GM12878 (cell line): Measurements from ENCODE around the gene SLC66A3. TPM values are rescaled to one million over a fixed set of nuclear protein-coding genes. Genes with fewer than 3 reads are reported as not detected.

ENCODE experiments used
- ATAC-seq: fragments of 200-7000 bp; cut with Tn5 transposase; 3 replicates; pipeline ENCODE4 v1.9.1; 2020; ENCODE audit warnings: mild to moderate bottlenecking, moderate library complexity
- BruUV-seq: library from RNA; stranded (reverse); fragments of 400-500 nt; replicated peaks from 2 replicates; lab custom pipeline; 2021; lab: Mats Ljungman, UMichigan
- CTCF ChIA-PET: fragments of 300-600 bp; sonication (Branson Sonifier 250); formaldehyde crosslinking; extraction: SDS; loops from one replicate; lab custom pipeline; 2021; ENCODE audit warnings: inconsistent platforms; lab: Yijun Ruan, JAX
- POLR2A ChIA-PET: fragments of 350-600 bp; formaldehyde crosslinking; extraction: SDS; loops from one replicate; lab custom pipeline; 2021; ENCODE audit warnings: inconsistent platforms; lab: Charles Lee
- RAD21 ChIA-PET: fragments of 300-600 bp; sonication (Branson Sonifier 250); formaldehyde crosslinking; loops from one replicate; lab custom pipeline; 2023; ENCODE audit warnings: antibody characterized with exemption; ENCODE audit not compliant: unreplicated experiment; lab: Charles Lee
- SMC1A ChIA-PET: fragments of 300-600 bp; sonication (Branson Sonifier 250); formaldehyde crosslinking; loops from one replicate; lab custom pipeline; 2023; ENCODE audit not compliant: unreplicated experiment, uncharacterized antibody; lab: Charles Lee
- DNase-seq: peaks from one replicate; pipeline ENCODE4 v3.0.0-alpha.2; 2011; ENCODE audit warnings: low read depth, low spot score
- FAIRE-seq: peaks from 3 replicates; lab custom pipeline; 2011; peaks lifted over from hg19 to GRCh38; lab: Jason Lieb, UNC
- H2AFZ ChIP-seq: 2 replicates; pipeline ENCODE4 v1.6.0; 2011; ENCODE audit warnings: low read depth, low read length, control low read depth; ENCODE audit not compliant: control insufficient read depth
- H3K27ac ChIP-seq: 2 replicates; pipeline ENCODE4 v1.5.1; 2011; ENCODE audit warnings: control low read depth; ENCODE audit not compliant: control insufficient read depth, insufficient read depth
- H3K27me3 ChIP-seq, 2 experiments: replicated peaks in 1 of 2; 2 replicates each; pipeline versions ENCODE4 v1.6.0 to v1.6.1; 2011; ENCODE audit warnings: low read length in 1 of 2; ENCODE audit not compliant: control insufficient read depth in 2 of 2, insufficient read depth in 2 of 2
- H3K36me3 ChIP-seq, 2 experiments: 2 replicates each; pipeline ENCODE4 v1.5.1; 2011; ENCODE audit warnings: low read length in 1 of 2; ENCODE audit not compliant: control insufficient read depth in 2 of 2, insufficient read depth in 2 of 2
- H3K4me1 ChIP-seq: 2 replicates; pipeline ENCODE4 v1.6.1; 2011; ENCODE audit warnings: mild to moderate bottlenecking, low read length, moderate library complexity, mixed read lengths; ENCODE audit not compliant: control insufficient read depth, insufficient read depth
- H3K4me2 ChIP-seq: 2 replicates; pipeline ENCODE4 v1.6.0; 2011; ENCODE audit warnings: control low read depth; ENCODE audit not compliant: control insufficient read depth, insufficient read depth
- H3K4me3 ChIP-seq: fragments of 200-600 bp; sonication (generic); 2 replicates; pipeline ENCODE4 v1.5.1; 2016
- H3K79me2 ChIP-seq: 2 replicates; pipeline ENCODE4 v1.6.0; 2011; ENCODE audit warnings: low read length; ENCODE audit not compliant: control insufficient read depth, insufficient read depth
- H3K9ac ChIP-seq: 2 replicates; pipeline ENCODE4 v1.8.0; 2011; ENCODE audit warnings: low read length, control low read depth, mixed read lengths; ENCODE audit not compliant: control insufficient read depth, insufficient read depth
- H3K9me3 ChIP-seq: replicated peaks from 3 replicates; pipeline ENCODE4 v1.5.1; 2011; ENCODE audit warnings: mild to moderate bottlenecking, low read length; ENCODE audit not compliant: control insufficient read depth, insufficient read depth
- H4K20me1 ChIP-seq: 2 replicates; pipeline ENCODE4 v1.6.0; 2011; ENCODE audit not compliant: control insufficient read depth, insufficient read depth
- HDAC6 ChIP-seq: fragments of 200-600 bp; sonication (generic); IDR thresholded peaks from one replicate; pipeline ENCODE4 v1.8.0; 2017; ENCODE audit warnings: antibody characterized with exemption; ENCODE audit not compliant: unreplicated experiment
- MYB ChIP-seq: fragments of 150-350 bp; IDR thresholded peaks from 2 replicates; pipeline ENCODE4 v1.6.1; 2014; ENCODE audit warnings: mild to moderate bottlenecking, low read depth, low read length, borderline replicate concordance
- NFIC ChIP-seq: IDR thresholded peaks from 2 replicates; pipeline ENCODE4 v1.6.1; 2012; ENCODE audit warnings: low read depth, mild to moderate bottlenecking, inconsistent platforms, low read length, moderate library complexity
- NFYA ChIP-seq: IDR thresholded peaks from 2 replicates; pipeline ENCODE4 v1.6.1; 2011; ENCODE audit warnings: low read depth, mild to moderate bottlenecking, low read length, improper control_type of control experiment, borderline replicate concordance
- NRF1 ChIP-seq: conservative IDR thresholded peaks from 2 replicates; pipeline ENCODE4 v1.6.1; 2011; ENCODE audit warnings: mild to moderate bottlenecking, low read depth, low read length, improper control_type of control experiment
- PAX5 ChIP-seq: IDR thresholded peaks from 2 replicates; pipeline ENCODE4 v1.6.1; 2011; ENCODE audit warnings: low read depth, low read length, borderline replicate concordance
- PRDM15 ChIP-seq: fragments of 450-650 bp; formaldehyde crosslinking; IDR thresholded peaks from 2 replicates; pipeline ENCODE4 v1.4.0; 2020; ENCODE audit warnings: mild to moderate bottlenecking, moderate library complexity
- RAD51 ChIP-seq: fragments of 450-650 bp; IDR thresholded peaks from 2 replicates; pipeline ENCODE4 v1.6.1; 2016; ENCODE audit warnings: moderate library complexity, mild to moderate bottlenecking, inconsistent platforms
- YY1 ChIP-seq: IDR thresholded peaks from 2 replicates; pipeline ENCODE4 v1.6.1; 2011; ENCODE audit warnings: low read depth, mild to moderate bottlenecking, low read length
- WGBS: methylation state at CpG from one replicate; pipeline ENCODE4 v1.1.6; 2016; ENCODE audit warnings: low lambda C conversion rate; ENCODE audit not compliant: insufficient replicate concordance, insufficient coverage; ENCODE audit errors: missing lambda C conversion rate; 5-methylcytosine and 5-hydroxymethylcytosine counted together
- in situ Hi-C: fragments of 300-500 bp; cut with MboI; formaldehyde crosslinking; loops from 9 replicates; pipeline ENCODE4 v1.14.3; 2018; ENCODE audit warnings: mixed read lengths
- intact Hi-C: fragments of 100-400 bp; cut with micrococcal nuclease; formaldehyde crosslinking; loops from one replicate; pipeline ENCODE4 v1.14.2; 2022; ENCODE audit not compliant: unreplicated experiment
- polyA plus RNA-seq, 11 experiments: library from polyadenylated mRNA; depleted of rRNA in 4 of 11; unstranded in 6 of 11; stranded (reverse) in 5 of 11; fragments of >200 nt; fragmentation: Nextera tagmentation in 4 of 11; fragmentation: Illumina TruSeq in 1 of 11; extraction: Ambion mirVana in 4 of 11; extraction: Trizol in 1 of 11; gene quantifications; 1 replicate in 1 of 11; 2 replicates in 10 of 11; pipeline versions ENCODE4 v1.2.1 to v1.2.3, GENCODE V29; 2011 to 2016; ENCODE audit warnings: inconsistent platforms in 2 of 11, missing spikeins in 2 of 11, low read depth in 1 of 11
- total RNA-seq, 4 experiments: library from RNA; depleted of rRNA in 3 of 4; stranded (reverse); fragments of >200 nt in 3 of 4; fragmentation: Illumina TruSeq in 1 of 4; extraction: Trizol in 1 of 4; gene quantifications; 2 replicates each; pipeline versions ENCODE4 v1.2.1 to v1.2.3, GENCODE V29; 2013 to 2021
- TF ChIP-seq, protein P1 (sequence below): fragments of 150-350 bp; IDR thresholded peaks from 2 replicates; pipeline ENCODE4 v1.6.1; 2016; ENCODE audit warnings: low read depth, low read length

SLC66A3 gene
- total and polyA plus RNA-seq, 10 of the 15 experiments (the other 5 are each of a cell fraction or from before 2014, with no cell fraction given) = 1.4 to 14.2 (median 6.4) TPM

DNA sequence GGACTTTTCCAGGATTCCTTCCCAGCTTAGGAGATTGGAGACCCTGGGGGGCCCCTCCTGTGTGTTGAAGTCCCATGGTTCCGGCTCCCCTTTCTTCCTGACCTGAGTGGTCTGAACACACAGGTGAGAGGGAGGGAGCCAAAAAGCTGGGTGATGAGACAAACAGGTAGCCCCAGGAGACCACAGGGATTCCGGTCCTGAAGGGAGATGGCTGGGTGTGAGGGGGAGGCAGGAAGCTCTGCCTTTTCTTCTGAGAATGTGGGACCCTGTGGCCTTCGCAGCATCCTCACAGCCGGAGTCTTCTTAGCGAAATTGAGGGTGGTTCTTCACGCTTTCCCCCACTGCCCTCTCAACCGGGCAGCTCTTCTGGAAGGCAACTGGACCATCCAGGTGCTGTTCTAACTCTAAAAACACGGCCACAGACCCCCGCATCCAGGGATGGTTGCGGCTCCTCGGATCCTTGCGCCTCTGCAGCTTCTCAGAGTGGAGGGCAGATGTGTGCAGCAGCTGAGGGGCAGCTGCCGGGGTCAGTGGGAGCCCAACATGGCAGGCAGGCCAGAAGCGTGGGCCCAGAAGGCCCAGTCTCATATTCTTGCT is 4.4 kb downstream of the SLC66A3 start:
- CTCF ChIA-PET = interaction anchor here (1.0 kb wide), 1 partner anchor 252 kb away, joined by 3 read pairs; no protein-coding TSS in a partner anchor
- no peak overlapping the region for H3K4me3 ChIP-seq
- H3K4me1 ChIP-seq = peaks cover 5% of the 10 kb centered on the region
- TF ChIP-seq, protein P1, sequence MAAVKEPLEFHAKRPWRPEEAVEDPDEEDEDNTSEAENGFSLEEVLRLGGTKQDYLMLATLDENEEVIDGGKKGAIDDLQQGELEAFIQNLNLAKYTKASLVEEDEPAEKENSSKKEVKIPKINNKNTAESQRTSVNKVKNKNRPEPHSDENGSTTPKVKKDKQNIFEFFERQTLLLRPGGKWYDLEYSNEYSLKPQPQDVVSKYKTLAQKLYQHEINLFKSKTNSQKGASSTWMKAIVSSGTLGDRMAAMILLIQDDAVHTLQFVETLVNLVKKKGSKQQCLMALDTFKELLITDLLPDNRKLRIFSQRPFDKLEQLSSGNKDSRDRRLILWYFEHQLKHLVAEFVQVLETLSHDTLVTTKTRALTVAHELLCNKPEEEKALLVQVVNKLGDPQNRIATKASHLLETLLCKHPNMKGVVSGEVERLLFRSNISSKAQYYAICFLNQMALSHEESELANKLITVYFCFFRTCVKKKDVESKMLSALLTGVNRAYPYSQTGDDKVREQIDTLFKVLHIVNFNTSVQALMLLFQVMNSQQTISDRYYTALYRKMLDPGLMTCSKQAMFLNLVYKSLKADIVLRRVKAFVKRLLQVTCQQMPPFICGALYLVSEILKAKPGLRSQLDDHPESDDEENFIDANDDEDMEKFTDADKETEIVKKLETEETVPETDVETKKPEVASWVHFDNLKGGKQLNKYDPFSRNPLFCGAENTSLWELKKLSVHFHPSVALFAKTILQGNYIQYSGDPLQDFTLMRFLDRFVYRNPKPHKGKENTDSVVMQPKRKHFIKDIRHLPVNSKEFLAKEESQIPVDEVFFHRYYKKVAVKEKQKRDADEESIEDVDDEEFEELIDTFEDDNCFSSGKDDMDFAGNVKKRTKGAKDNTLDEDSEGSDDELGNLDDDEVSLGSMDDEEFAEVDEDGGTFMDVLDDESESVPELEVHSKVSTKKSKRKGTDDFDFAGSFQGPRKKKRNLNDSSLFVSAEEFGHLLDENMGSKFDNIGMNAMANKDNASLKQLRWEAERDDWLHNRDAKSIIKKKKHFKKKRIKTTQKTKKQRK = no peak
- no peak for DNase-seq
- intact Hi-C loops (no loop called here), in situ Hi-C loops (no loop called here)
- H3K27ac ChIP-seq = no peak overlapping the region
- FAIRE-seq = no peak
- H3K79me2 ChIP-seq = no peaks in the 10 kb centered on the region
- RAD21 ChIA-PET = interaction anchor here (0.9 kb wide), 1 partner anchor 26 kb away, joined by 4 read pairs; a partner anchor contains a TSS
- no peak overlapping the region for H2AFZ ChIP-seq
- no peak overlapping the region for H3K9ac ChIP-seq
- BruUV-seq = no TSS peak
- H3K36me3 ChIP-seq = no peaks in the 10 kb centered on the region
- WGBS = 85% methylated on average over 14 of the region's 14 CpGs
- no peaks in the 10 kb centered on the region for H4K20me1 ChIP-seq
- POLR2A ChIA-PET = no interaction called here
- no peak overlapping the region for H3K4me2 ChIP-seq
- H3K9me3 ChIP-seq = no peaks in the 10 kb centered on the region
- H3K27me3 ChIP-seq = no peaks in the 10 kb centered on the region; a peak in 1 of 4 replicates
- SMC1A ChIA-PET = no interaction called here
- no peak for ATAC-seq

GRCh38 chr2:11160256-11160655 is 5.0 kb downstream of the SLC66A3 start:
- Histone ChIP-seq H3K4me2 (no peak overlapping the region), H3K4me1 (peaks cover 5% of the 10 kb centered on the region), H3K36me3 (no peaks in the 10 kb centered on the region), H4K20me1 (no peaks in the 10 kb centered on the region), H3K27me3 (no peaks in the 10 kb centered on the region; a peak in 1 of 4 replicates), H3K27ac (no peak overlapping the region), H3K9me3 (no peaks in the 10 kb centered on the region), H3K4me3 (no peak overlapping the region), H2AFZ (no peak overlapping the region), H3K9ac (no peak overlapping the region), H3K79me2 (no peaks in the 10 kb centered on the region)
- ChIA-PET POLR2A (no interaction called here), CTCF (interaction anchor here (0.8 kb wide), 1 partner anchor 28 kb away, joined by 3 read pairs; a partner anchor contains a TSS), RAD21 (interaction anchor here (0.9 kb wide), 1 partner anchor 27 kb away, joined by 4 read pairs; a partner anchor contains a TSS), SMC1A (no interaction called here)
- 85% methylated on average over 13 of the region's 13 CpGs for WGBS
- DNase-seq (no peak), FAIRE-seq (no peak), ATAC-seq (no peak)
- in situ Hi-C loops (no loop called here), intact Hi-C loops (no loop called here)
- BruUV-seq = no TSS peak
- TF ChIP-seq YY1 (no peak), MYB (no peak), PRDM15 (CRISPR knock-in tag) (no peak), RAD51 (no peak), PAX5 (no peak), NFIC (no peak), NRF1 (no peak), HDAC6 (no peak), NFYA (no peak)
